Stimulated activated naive CD8-positive, alpha-beta T cell treated with anti-CD3 and anti-CD28 coated beads, Interleukin-15, amount 100 ng/mL, for 72 hours (primary cell): ENCODE results near the gene CRX.
"Not testable (repeated sequence)": the region's sequence is repeated elsewhere in the genome, so short reads cannot be mapped to it uniquely, and the experiment has no call there.

Experiments
- ATAC-seq: fragments of 150-1000 bp; cut with Tn5 transposase; 2 replicates; pipeline ENCODE4 v1.10.0; 2021; ENCODE audit warnings: mild to moderate bottlenecking, moderate library complexity
- DNase-seq, 2 donors: peaks; one replicate each; pipeline ENCODE4 v3.0.0; 2021 to 2022
- H3K27ac Mint-ChIP-seq, 2 donors: one replicate each; pipeline ENCODE4 v1.8.0; 2022; ENCODE audit warnings: mild to moderate bottlenecking in 2 of 2, mixed read lengths in 2 of 2, moderate library complexity in 2 of 2
- H3K27me3 Mint-ChIP-seq: one replicate; pipeline ENCODE4 v1.8.0; 2022; ENCODE audit warnings: mixed read lengths
- H3K4me1 Mint-ChIP-seq: one replicate; pipeline ENCODE4 v1.8.0; 2022; ENCODE audit warnings: mild to moderate bottlenecking, mixed read lengths
- H3K4me3 Mint-ChIP-seq, 2 donors: one replicate each; pipeline ENCODE4 v1.8.0; 2022; ENCODE audit warnings: mild to moderate bottlenecking in 2 of 2, mixed read lengths in 2 of 2, moderate library complexity in 1 of 2
- H3K9me3 Mint-ChIP-seq, 2 donors: one replicate each; pipeline ENCODE4 v1.8.0; 2022; ENCODE audit warnings: mixed read lengths in 2 of 2

CRX gene

GRCh38 chr19:47865166-47865565 lies 43.4 kb downstream of the CRX start:
- Mint-ChIP-seq H3K27me3 (peaks cover 28% of the 10 kb centered on the region), H3K4me1 (peaks cover 5% of the 10 kb centered on the region), H3K27ac (no peak overlapping the region)

DNA sequence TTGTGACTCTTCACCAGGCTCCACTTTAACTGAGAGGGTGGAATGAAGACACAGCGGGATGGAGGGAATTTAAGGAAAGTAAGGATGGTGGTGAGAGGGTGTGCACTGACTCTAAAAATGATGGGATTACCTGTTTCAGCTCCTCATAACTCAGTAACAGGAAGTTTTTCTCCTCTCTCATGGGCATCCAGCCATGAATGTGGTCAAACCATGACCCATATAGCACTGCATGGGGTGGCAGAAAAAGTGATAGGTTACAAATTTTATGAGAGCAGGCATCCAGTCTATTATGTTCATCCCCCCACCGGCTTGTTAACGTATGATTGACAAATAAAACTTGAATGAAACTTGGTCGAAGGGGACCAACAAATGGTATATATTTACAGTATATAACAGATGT lies 57.2 kb downstream of the CRX start:
- H3K9me3 Mint-ChIP-seq, result peaks cover 5 to 7% of the 10 kb centered on the region in 2 donors
- H3K27me3 Mint-ChIP-seq, result peaks cover 17% of the 10 kb centered on the region
- no peak overlapping the region for H3K27ac Mint-ChIP-seq
- H3K4me1 Mint-ChIP-seq, result no peaks in the 10 kb centered on the region
- ATAC-seq (no peak), DNase-seq (no peak)
- no peak overlapping the region for H3K4me3 Mint-ChIP-seq

More at GRCh38 chr19:47865166-47865565, 43.4 kb downstream of the CRX start:
- DNase-seq (no peak), ATAC-seq (no peak)
- H3K9me3 Mint-ChIP-seq, result no peaks in the 10 kb centered on the region
- no peak overlapping the region for H3K4me3 Mint-ChIP-seq

- not testable (repeated sequence) for ATAC-seq, H3K4me3 Mint-ChIP-seq, H3K4me1 Mint-ChIP-seq, DNase-seq, H3K27ac Mint-ChIP-seq, H3K9me3 Mint-ChIP-seq
- H3K27me3 Mint-ChIP-seq, result peaks cover 12% of the 10 kb centered on the region
Observed at GRCh38 chr19:47879385-47879784, 57.6 kb downstream of the CRX start.

DNA sequence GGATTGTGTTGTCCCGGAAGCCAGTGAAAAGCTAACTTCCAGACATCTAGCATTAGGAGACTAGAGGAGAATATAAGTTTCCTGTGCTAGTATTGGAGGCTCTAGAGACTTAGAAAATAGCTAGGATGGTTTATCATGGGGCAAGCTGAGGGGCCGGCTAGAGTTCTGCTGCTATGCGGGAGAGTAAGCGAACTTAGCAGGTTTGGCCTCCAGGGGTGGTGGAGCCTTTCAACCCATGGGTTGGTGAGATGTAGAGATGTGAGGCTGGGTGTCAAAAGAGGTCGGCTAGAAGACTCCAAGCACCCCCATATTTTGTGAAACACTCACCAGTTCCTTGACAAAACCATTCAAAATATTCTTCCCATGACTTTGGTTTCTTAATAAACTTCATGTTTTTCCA lies 60.0 kb downstream of the CRX start:
- no peak for ATAC-seq
- no peak for DNase-seq
- no peaks in the 10 kb centered on the region for H3K4me1 Mint-ChIP-seq
- no peak overlapping the region for H3K4me3 Mint-ChIP-seq
- no peak overlapping the region for H3K27ac Mint-ChIP-seq
- H3K27me3 Mint-ChIP-seq, result peaks cover 22% of the 10 kb centered on the region
- peaks cover 5 to 7% of the 10 kb centered on the region in 2 donors for H3K9me3 Mint-ChIP-seq

- Mint-ChIP-seq H3K27me3 (peaks cover 22% of the 10 kb centered on the region), H3K27ac (no peak overlapping the region), H3K4me1 (no peaks in the 10 kb centered on the region), H3K9me3 (peaks cover 5 to 7% of the 10 kb centered on the region in 2 donors), H3K4me3 (no peak overlapping the region)
- DNase-seq (no peak), ATAC-seq (no peak)
Observed at GRCh38 chr19:47882890-47883289, 61.2 kb downstream of the CRX start.

- DNase-seq (no peak), ATAC-seq (no peak)
- Mint-ChIP-seq H3K27me3 (peaks cover 15% of the 10 kb centered on the region), H3K27ac (no peak overlapping the region), H3K4me1 (no peaks in the 10 kb centered on the region), H3K4me3 (no peak overlapping the region), H3K9me3 (no peaks in the 10 kb centered on the region)
Observed at GRCh38 chr19:47885067-47885463, 63.3 kb downstream of the CRX start.

GRCh38 chr19:47886010-47886559 lies 64.3 kb downstream of the CRX start, which contains the start of gene SULT2A1:
TSS of gene SULT2A1 (minus strand) at chr19:47886315. CDS start at chr19:47886257, 58 bp downstream.
- H3K27me3 Mint-ChIP-seq, result peaks cover 15% of the 10 kb centered on the region
- no peak within 1 kb of the TSS for H3K27ac Mint-ChIP-seq

GRCh38 chr19:47890865-47891621 lies 69.3 kb downstream of the CRX start:
- Mint-ChIP-seq H3K27me3 (peaks cover 2% of the 10 kb centered on the region), H3K9me3 (peaks cover 0 to 8% of the 10 kb centered on the region in 2 donors), H3K27ac (no peak overlapping the region)

More at GRCh38 chr19:47886010-47886559, 64.3 kb downstream of the CRX start, which contains the start of gene SULT2A1:
- H3K9me3 Mint-ChIP-seq, result no peaks in the 10 kb centered on the region
- no peaks in the 10 kb centered on the region for H3K4me1 Mint-ChIP-seq
- DNase-seq, result no peak
- ATAC-seq, result no peak
- no peak within 1 kb of the TSS for H3K4me3 Mint-ChIP-seq

GRCh38 chr19:47891622-47891922 lies 69.8 kb downstream of the CRX start:
- DNase-seq, result no peak
- H3K27me3 Mint-ChIP-seq, result no peaks in the 10 kb centered on the region
- no peak overlapping the region for H3K4me3 Mint-ChIP-seq
- ATAC-seq, result no peak
- H3K9me3 Mint-ChIP-seq, result peaks cover 0 to 8% of the 10 kb centered on the region in 2 donors
- no peak overlapping the region for H3K27ac Mint-ChIP-seq
- H3K4me1 Mint-ChIP-seq, result no peaks in the 10 kb centered on the region

More at GRCh38 chr19:47890865-47891621, 69.3 kb downstream of the CRX start:
- Mint-ChIP-seq H3K4me3 (no peak overlapping the region), H3K4me1 (no peaks in the 10 kb centered on the region)
- ATAC-seq (no peak), DNase-seq (no peak)

DNA sequence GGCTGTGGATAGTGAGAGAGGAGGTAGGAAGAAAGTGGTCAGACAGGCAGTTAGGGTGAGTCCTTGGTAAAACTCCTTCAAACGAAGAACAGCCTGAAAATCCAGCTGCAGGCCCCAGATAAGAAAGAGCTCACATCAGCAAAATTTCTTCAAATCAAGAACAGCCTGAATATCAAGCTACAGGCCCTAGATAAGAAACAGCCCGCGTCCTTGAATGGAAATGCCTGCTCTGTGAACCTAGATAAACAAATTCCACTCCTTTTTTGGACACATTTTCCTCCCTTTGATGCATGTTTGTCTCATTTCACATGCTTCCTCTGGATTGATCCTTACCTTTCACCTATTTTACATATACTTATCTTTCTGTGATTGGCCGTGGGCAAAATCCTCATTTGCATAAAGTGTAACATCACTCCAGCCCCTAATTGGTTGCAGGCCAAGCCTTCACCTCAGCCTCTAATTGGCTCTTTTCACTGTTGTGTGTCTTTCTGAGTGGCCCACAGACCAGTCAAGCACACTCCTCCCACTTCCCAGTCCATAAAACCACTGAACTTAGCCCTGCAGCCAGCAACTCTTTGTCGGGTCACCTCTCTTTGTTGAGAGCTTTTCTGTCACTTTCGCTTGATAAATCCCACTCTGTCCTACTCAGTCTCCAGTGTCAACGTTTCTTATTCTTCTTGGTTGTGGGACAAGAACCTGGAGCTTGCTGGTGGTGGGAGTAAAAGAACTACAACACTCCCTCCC lies 70.4 kb downstream of the CRX start:
- Mint-ChIP-seq H3K27me3 (no peaks in the 10 kb centered on the region), H3K4me1 (no peaks in the 10 kb centered on the region), H3K27ac (no peak overlapping the region), H3K4me3 (no peak overlapping the region), H3K9me3 (peaks cover 0 to 8% of the 10 kb centered on the region in 2 donors)
- DNase-seq, result no peak
- no peak for ATAC-seq
